ENCODE data around the gene KIAA1755.
"Not testable (repeated sequence)": the region's sequence is repeated elsewhere in the genome, so short reads cannot be mapped to it uniquely, and the experiment has no call there.

KIAA1755 gene

GRCh38 chr20:38284893-38285444, 24.4 kb upstream of the KIAA1755 start:
- no CpG with 5 or more reads among the region's 5 CpGs for whole genome bisulfite sequencing (ENCODE audit: extremely low coverage, insufficient coverage, low lambda C conversion rate)
- Histone ChIP-seq H2AK5ac (ENCODE audit: low read length) (no peak overlapping the region), H3K27me3 (ENCODE audit: insufficient read depth, low read length, poor library complexity) (no peaks in the 10 kb centered on the region), H3K9ac (ENCODE audit: low read length) (no peak overlapping the region), H3K79me2 (ENCODE audit: control insufficient read depth, insufficient read depth, low read length) (no peaks in the 10 kb centered on the region), H3K18ac (ENCODE audit: low read length) (no peak overlapping the region), H2BK5ac (ENCODE audit: low read length) (no peak overlapping the region), H3K36me3 (ENCODE audit: control insufficient read depth, insufficient read depth, low read length) (no peaks in the 10 kb centered on the region), H2BK15ac (replicated peaks; ENCODE audit: low read depth) (no peak overlapping the region), H3K4ac (ENCODE audit: low read depth, low read length) (no peak overlapping the region), H3K4me3 (ENCODE audit: low read length) (no peak overlapping the region), H3K23ac (ENCODE audit: low read length) (no peak overlapping the region), H3K56ac (ENCODE audit: low read length) (no peak overlapping the region), H2BK120ac (ENCODE audit: low read depth, low read length) (no peak overlapping the region), H3K79me1 (ENCODE audit: low read length) (no peaks in the 10 kb centered on the region), H3K4me2 (ENCODE audit: low read length) (no peak overlapping the region), H4K8ac (ENCODE audit: low read depth, low read length) (no peak overlapping the region), H4K5ac (ENCODE audit: low read length) (no peak overlapping the region), H3K4me1 (ENCODE audit: control insufficient read depth, low read depth, low read length) (no peaks in the 10 kb centered on the region), H3K27ac (ENCODE audit: low read depth, low read length) (no peak overlapping the region)
- DNase-seq: no peak

GRCh38 chr20:38284066-38284650, 23.6 kb upstream of the KIAA1755 start:
- DNase-seq; H2AK5ac ChIP-seq (ENCODE audit: low read length); H3K56ac ChIP-seq (ENCODE audit: low read length); H3K4me3 ChIP-seq (ENCODE audit: low read length); H3K79me1 ChIP-seq (ENCODE audit: low read length); H3K9ac ChIP-seq (ENCODE audit: low read length); H2BK5ac ChIP-seq (ENCODE audit: low read length); H4K8ac ChIP-seq (ENCODE audit: low read depth, low read length); H3K23ac ChIP-seq (ENCODE audit: low read length); H3K4me1 ChIP-seq (ENCODE audit: control insufficient read depth, low read depth, low read length); H3K27ac ChIP-seq (ENCODE audit: low read depth, low read length); H3K36me3 ChIP-seq (ENCODE audit: control insufficient read depth, insufficient read depth, low read length); H3K4me2 ChIP-seq (ENCODE audit: low read length); H2BK120ac ChIP-seq (ENCODE audit: low read depth, low read length); H3K18ac ChIP-seq (ENCODE audit: low read length); H2BK15ac ChIP-seq (replicated peaks; ENCODE audit: low read depth); H4K5ac ChIP-seq (ENCODE audit: low read length); H3K79me2 ChIP-seq (ENCODE audit: control insufficient read depth, insufficient read depth, low read length); H3K27me3 ChIP-seq (ENCODE audit: insufficient read depth, low read length, poor library complexity); H3K4ac ChIP-seq (ENCODE audit: low read depth, low read length): not testable (repeated sequence)
- no CpG with 5 or more reads among the region's 7 CpGs for WGBS (ENCODE audit: extremely low coverage, insufficient coverage, low lambda C conversion rate)

- Histone ChIP-seq H3K9ac (ENCODE audit: low read length) (no peak overlapping the region), H3K36me3 (ENCODE audit: control insufficient read depth, insufficient read depth, low read length) (no peaks in the 10 kb centered on the region), H2BK5ac (ENCODE audit: low read length) (no peak overlapping the region), H3K79me1 (ENCODE audit: low read length) (no peaks in the 10 kb centered on the region), H3K4me1 (ENCODE audit: control insufficient read depth, low read depth, low read length) (no peaks in the 10 kb centered on the region), H4K8ac (ENCODE audit: low read depth, low read length) (no peak overlapping the region), H3K27me3 (ENCODE audit: insufficient read depth, low read length, poor library complexity) (no peaks in the 10 kb centered on the region), H2AK5ac (ENCODE audit: low read length) (no peak overlapping the region), H3K18ac (ENCODE audit: low read length) (no peak overlapping the region), H2BK120ac (ENCODE audit: low read depth, low read length) (no peak overlapping the region), H3K4me2 (ENCODE audit: low read length) (no peak overlapping the region), H3K56ac (ENCODE audit: low read length) (no peak overlapping the region), H4K5ac (ENCODE audit: low read length) (no peak overlapping the region), H2BK15ac (replicated peaks; ENCODE audit: low read depth) (no peak overlapping the region), H3K4ac (ENCODE audit: low read depth, low read length) (no peak overlapping the region), H3K27ac (ENCODE audit: low read depth, low read length) (no peak overlapping the region), H3K4me3 (ENCODE audit: low read length) (no peak overlapping the region), H3K79me2 (ENCODE audit: control insufficient read depth, insufficient read depth, low read length) (no peaks in the 10 kb centered on the region), H3K23ac (ENCODE audit: low read length) (no peak overlapping the region)
- no CpG with 5 or more reads among the region's 2 CpGs for WGBS (ENCODE audit: extremely low coverage, insufficient coverage, low lambda C conversion rate)
- no peak for DNase-seq
These were observed 22.7 kb upstream of the KIAA1755 start for GRCh38 chr20:38283236-38283635.

- H4K8ac ChIP-seq (ENCODE audit: low read depth, low read length); H4K5ac ChIP-seq (ENCODE audit: low read length): not testable (repeated sequence)
- whole genome bisulfite sequencing (ENCODE audit: extremely low coverage, insufficient coverage, low lambda C conversion rate): no CpG with 5 or more reads among the region's 6 CpGs
These were observed 20.8 kb upstream of the KIAA1755 start for GRCh38 chr20:38281176-38281915.

GRCh38 chr20:38278763-38279162, 18.2 kb upstream of the KIAA1755 start:
- no peaks in the 10 kb centered on the region for H3K79me1 ChIP-seq (ENCODE audit: low read length)
- H3K36me3 ChIP-seq (ENCODE audit: control insufficient read depth, insufficient read depth, low read length): no peaks in the 10 kb centered on the region
- H3K4ac ChIP-seq (ENCODE audit: low read depth, low read length): no peak overlapping the region
- H3K4me1 ChIP-seq (ENCODE audit: control insufficient read depth, low read depth, low read length): no peaks in the 10 kb centered on the region
- H3K79me2 ChIP-seq (ENCODE audit: control insufficient read depth, insufficient read depth, low read length): no peaks in the 10 kb centered on the region
- no peak overlapping the region for H3K56ac ChIP-seq (ENCODE audit: low read length)
- no peak overlapping the region for H4K5ac ChIP-seq (ENCODE audit: low read length)
- H3K27ac ChIP-seq (ENCODE audit: low read depth, low read length): no peak overlapping the region
- H4K8ac ChIP-seq (ENCODE audit: low read depth, low read length): no peak overlapping the region
- H3K9ac ChIP-seq (ENCODE audit: low read length): no peak overlapping the region
- H2AK5ac ChIP-seq (ENCODE audit: low read length): no peak overlapping the region
- H3K18ac ChIP-seq (ENCODE audit: low read length): no peak overlapping the region
- no peaks in the 10 kb centered on the region for H3K27me3 ChIP-seq (ENCODE audit: insufficient read depth, low read length, poor library complexity)
- no peak overlapping the region for H3K23ac ChIP-seq (ENCODE audit: low read length)
- no peak overlapping the region for H2BK5ac ChIP-seq (ENCODE audit: low read length)
- no peak overlapping the region for H2BK120ac ChIP-seq (ENCODE audit: low read depth, low read length)
- no peak for DNase-seq
- H3K4me3 ChIP-seq (ENCODE audit: low read length): no peak overlapping the region
- H2BK15ac ChIP-seq (replicated peaks; ENCODE audit: low read depth): no peak overlapping the region
- no CpG with 5 or more reads among the region's 2 CpGs for WGBS (ENCODE audit: extremely low coverage, insufficient coverage, low lambda C conversion rate)
- no peak overlapping the region for H3K4me2 ChIP-seq (ENCODE audit: low read length)

More at GRCh38 chr20:38281176-38281915, 20.8 kb upstream of the KIAA1755 start:
- not testable (repeated sequence) for H3K23ac ChIP-seq (ENCODE audit: low read length); H2BK15ac ChIP-seq (replicated peaks; ENCODE audit: low read depth); H3K56ac ChIP-seq (ENCODE audit: low read length); H3K4me2 ChIP-seq (ENCODE audit: low read length); H3K36me3 ChIP-seq (ENCODE audit: control insufficient read depth, insufficient read depth, low read length); H3K79me2 ChIP-seq (ENCODE audit: control insufficient read depth, insufficient read depth, low read length); H2AK5ac ChIP-seq (ENCODE audit: low read length); H3K4me3 ChIP-seq (ENCODE audit: low read length); H3K79me1 ChIP-seq (ENCODE audit: low read length); H2BK5ac ChIP-seq (ENCODE audit: low read length); H3K4ac ChIP-seq (ENCODE audit: low read depth, low read length); H3K18ac ChIP-seq (ENCODE audit: low read length); DNase-seq; H2BK120ac ChIP-seq (ENCODE audit: low read depth, low read length); H3K4me1 ChIP-seq (ENCODE audit: control insufficient read depth, low read depth, low read length); H3K9ac ChIP-seq (ENCODE audit: low read length); H3K27me3 ChIP-seq (ENCODE audit: insufficient read depth, low read length, poor library complexity); H3K27ac ChIP-seq (ENCODE audit: low read depth, low read length)
